Activated T-cell treated with anti-CD3 and anti-CD28 coated beads, Interleukin-2, amount 50 U/mL, for 72 hours (primary cell): Measurements from ENCODE around the gene TIFAB. TPM values are rescaled to one million over a fixed set of nuclear protein-coding genes. Genes with fewer than 3 reads are reported as not detected.
"Not testable (repeated sequence)": the region's sequence is repeated elsewhere in the genome, so short reads cannot be mapped to it uniquely, and the experiment has no call there.

ENCODE experiments used
- ATAC-seq, 2 donors: fragments of 150-1000 bp; cut with Tn5 transposase; replicated peaks in 1 of 2; 2 replicates each; pipeline ENCODE4 v1.10.0; 2021; ENCODE audit warnings: moderate library complexity in 2 of 2, mild to moderate bottlenecking in 1 of 2
- DNase-seq, 2 donors: peaks; one replicate each; pipeline ENCODE4 v3.0.0; 2021 to 2022; ENCODE audit warnings: mixed read lengths in 1 of 2
- H3K27ac Mint-ChIP-seq: one replicate; pipeline ENCODE4 v1.8.0; 2022; ENCODE audit warnings: mild to moderate bottlenecking, moderate library complexity, mixed read lengths
- H3K27me3 Mint-ChIP-seq: one replicate; pipeline ENCODE4 v1.8.0; 2022; ENCODE audit warnings: low read depth, mixed read lengths
- H3K36me3 Mint-ChIP-seq, 2 donors: one replicate each; pipeline ENCODE4 v1.8.0; 2022; ENCODE audit warnings: mixed read lengths in 2 of 2, mild to moderate bottlenecking in 1 of 2; ENCODE audit not compliant: insufficient read depth in 2 of 2
- H3K4me1 Mint-ChIP-seq: one replicate; pipeline ENCODE4 v1.8.0; 2022; ENCODE audit warnings: low read depth, mixed read lengths
- H3K4me3 Mint-ChIP-seq, 2 donors: one replicate each; pipeline ENCODE4 v1.8.0; 2022; ENCODE audit warnings: mild to moderate bottlenecking in 2 of 2, mixed read lengths in 2 of 2, moderate library complexity in 2 of 2
- H3K9me3 Mint-ChIP-seq, 2 donors: one replicate each; pipeline ENCODE4 v1.8.0; 2022; ENCODE audit warnings: mixed read lengths in 2 of 2
- total RNA-seq, 2 donors: library from RNA; stranded (reverse); gene quantifications; one replicate each; pipeline ENCODE4 v1.2.3, GENCODE V29; 2022

TIFAB gene, protein sequence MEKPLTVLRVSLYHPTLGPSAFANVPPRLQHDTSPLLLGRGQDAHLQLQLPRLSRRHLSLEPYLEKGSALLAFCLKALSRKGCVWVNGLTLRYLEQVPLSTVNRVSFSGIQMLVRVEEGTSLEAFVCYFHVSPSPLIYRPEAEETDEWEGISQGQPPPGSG
- total RNA-seq: not detected

GRCh38 chr5:135452321-135453030, at the start of gene TIFAB:
Gene TIFAB, minus strand, starts transcription at chr5:135452351. Its CDS starts 2,412 bp downstream, at chr5:135449939.
- peaks cover 4% of the 10 kb centered on the region for H3K27me3 Mint-ChIP-seq
- no peak for DNase-seq

DNA sequence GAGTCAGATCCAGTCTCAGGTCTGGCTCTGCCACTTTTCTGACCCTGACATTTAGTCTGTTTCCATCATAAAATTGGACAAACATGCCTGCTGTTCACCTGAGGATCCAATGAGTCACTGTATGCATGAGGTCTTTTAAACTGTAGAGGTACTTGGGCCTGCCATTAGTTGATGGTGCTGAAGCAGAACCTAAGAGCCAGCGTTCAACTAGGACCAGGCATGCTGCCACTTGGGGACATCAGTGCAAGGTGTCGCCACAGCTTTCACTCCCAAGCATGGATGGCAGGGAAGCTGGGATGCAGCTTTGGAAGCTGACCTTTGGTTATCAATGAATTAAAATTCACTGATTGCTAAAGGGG, 46.5 kb upstream of the TIFAB start:
- Mint-ChIP-seq H3K36me3 (no peaks in the 10 kb centered on the region), H3K9me3 (no peaks in the 10 kb centered on the region), H3K27ac (no peak overlapping the region), H3K4me1 (peaks cover 3% of the 10 kb centered on the region), H3K27me3 (peaks cover 67% of the 10 kb centered on the region), H3K4me3 (no peak overlapping the region)
- DNase-seq (no peak), ATAC-seq (no peak)

More at GRCh38 chr5:135452321-135453030, at the start of gene TIFAB:
- no peaks in the 10 kb centered on the region for H3K36me3 Mint-ChIP-seq
- no peak within 1 kb of the TSS for H3K27ac Mint-ChIP-seq
- no peaks in the 10 kb centered on the region for H3K9me3 Mint-ChIP-seq
- H3K4me1 Mint-ChIP-seq: peaks cover 4% of the 10 kb centered on the region
- no peak for ATAC-seq
- H3K4me3 Mint-ChIP-seq: no peak within 1 kb of the TSS

DNA sequence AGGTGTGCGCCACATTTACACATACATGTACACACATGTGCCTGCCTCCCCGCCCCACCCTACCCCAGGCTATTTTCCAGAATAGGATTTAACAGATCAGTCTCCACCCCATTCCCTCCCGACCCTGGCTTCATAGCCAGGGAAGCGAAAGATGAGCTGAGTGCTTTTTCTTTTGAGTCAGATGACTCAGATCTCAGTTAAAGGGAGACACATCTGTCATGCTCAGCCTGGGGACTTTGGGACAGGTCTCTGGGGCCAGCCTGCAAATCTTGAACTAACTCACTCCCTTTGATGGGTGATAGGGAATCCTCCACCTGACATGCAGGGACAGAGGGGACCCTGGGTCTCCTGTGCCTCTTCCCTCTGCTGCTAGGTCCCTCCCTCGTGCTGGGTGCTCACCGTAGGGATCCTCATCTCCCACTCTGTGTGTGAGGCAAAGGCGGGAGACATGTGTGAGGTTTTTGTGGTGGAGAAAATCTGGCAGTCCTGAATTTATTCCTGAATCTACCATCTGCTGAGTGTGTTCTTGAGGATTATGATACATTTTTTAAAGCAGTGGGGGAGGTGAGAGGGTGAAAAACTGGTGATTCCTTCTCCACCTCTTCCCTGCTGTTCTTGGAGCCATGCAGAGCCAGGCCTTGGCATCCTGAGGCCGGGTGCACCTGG, 46.0 kb upstream of the TIFAB start:
- Mint-ChIP-seq H3K4me1 (peaks cover 6% of the 10 kb centered on the region), H3K27me3 (peaks cover 67% of the 10 kb centered on the region), H3K27ac (no peak overlapping the region), H3K9me3 (no peaks in the 10 kb centered on the region), H3K4me3 (no peak overlapping the region), H3K36me3 (no peaks in the 10 kb centered on the region)
- DNase-seq (no peak), ATAC-seq (no peak)

DNA sequence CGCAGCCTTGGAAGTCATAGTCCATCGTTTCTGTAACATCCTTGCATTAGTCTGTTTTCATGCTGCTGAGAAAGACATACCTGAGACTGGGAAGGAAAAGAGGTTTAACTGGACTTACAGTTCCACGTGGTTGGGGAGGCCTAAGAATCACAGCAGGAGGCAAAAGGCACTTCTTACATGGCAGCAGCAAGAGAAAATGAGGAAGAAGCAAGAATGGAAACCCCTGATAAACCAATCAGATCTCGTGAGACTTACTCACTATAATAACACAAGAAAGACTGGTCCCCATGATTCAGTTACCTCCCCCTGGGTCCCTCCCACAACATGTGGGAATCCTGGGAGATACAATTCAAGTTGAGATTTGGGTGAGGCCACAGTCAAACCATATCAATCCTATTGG, 43.4 kb upstream of the TIFAB start:
- H3K4me3 Mint-ChIP-seq, ATAC-seq, H3K27ac Mint-ChIP-seq, H3K36me3 Mint-ChIP-seq, H3K4me1 Mint-ChIP-seq, DNase-seq, H3K9me3 Mint-ChIP-seq: not testable (repeated sequence)
- H3K27me3 Mint-ChIP-seq: peaks cover 66% of the 10 kb centered on the region

GRCh38 chr5:135494196-135494595, 42.0 kb upstream of the TIFAB start:
- ATAC-seq (no peak), DNase-seq (no peak)
- Mint-ChIP-seq H3K36me3 (no peaks in the 10 kb centered on the region), H3K27me3 (peaks cover 73% of the 10 kb centered on the region), H3K4me3 (no peak overlapping the region), H3K9me3 (no peaks in the 10 kb centered on the region), H3K4me1 (peaks cover 18% of the 10 kb centered on the region), H3K27ac (no peak overlapping the region)

- no peaks in the 10 kb centered on the region for H3K9me3 Mint-ChIP-seq
- H3K27me3 Mint-ChIP-seq: peaks cover 72% of the 10 kb centered on the region
- ATAC-seq (peak; percentile 68 to 75), DNase-seq (no peak)
- H3K4me1 Mint-ChIP-seq: peaks cover 18% of the 10 kb centered on the region
- no peak overlapping the region for H3K4me3 Mint-ChIP-seq
- H3K36me3 Mint-ChIP-seq: no peaks in the 10 kb centered on the region
- H3K27ac Mint-ChIP-seq: no peak overlapping the region
Observed at GRCh38 chr5:135493406-135494180, 41.4 kb upstream of the TIFAB start.

DNA sequence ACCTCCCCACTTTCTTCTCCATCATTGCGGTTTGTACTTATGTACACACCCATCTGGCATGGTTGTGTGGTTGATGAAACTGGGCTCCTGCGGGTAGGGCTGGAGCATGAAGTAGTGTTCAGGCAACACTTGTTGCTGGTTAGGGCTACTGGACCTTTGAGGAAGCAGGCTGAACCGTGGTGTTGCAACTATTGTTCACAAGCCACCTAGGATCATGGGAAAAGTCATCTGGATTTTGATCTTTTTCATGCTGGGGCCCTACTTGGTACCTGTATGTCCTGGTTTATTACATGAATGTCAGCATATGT, 40.1 kb upstream of the TIFAB start:
- H3K9me3 Mint-ChIP-seq: no peaks in the 10 kb centered on the region
- no peaks in the 10 kb centered on the region for H3K36me3 Mint-ChIP-seq
- H3K27me3 Mint-ChIP-seq: peaks cover 81% of the 10 kb centered on the region

DNA sequence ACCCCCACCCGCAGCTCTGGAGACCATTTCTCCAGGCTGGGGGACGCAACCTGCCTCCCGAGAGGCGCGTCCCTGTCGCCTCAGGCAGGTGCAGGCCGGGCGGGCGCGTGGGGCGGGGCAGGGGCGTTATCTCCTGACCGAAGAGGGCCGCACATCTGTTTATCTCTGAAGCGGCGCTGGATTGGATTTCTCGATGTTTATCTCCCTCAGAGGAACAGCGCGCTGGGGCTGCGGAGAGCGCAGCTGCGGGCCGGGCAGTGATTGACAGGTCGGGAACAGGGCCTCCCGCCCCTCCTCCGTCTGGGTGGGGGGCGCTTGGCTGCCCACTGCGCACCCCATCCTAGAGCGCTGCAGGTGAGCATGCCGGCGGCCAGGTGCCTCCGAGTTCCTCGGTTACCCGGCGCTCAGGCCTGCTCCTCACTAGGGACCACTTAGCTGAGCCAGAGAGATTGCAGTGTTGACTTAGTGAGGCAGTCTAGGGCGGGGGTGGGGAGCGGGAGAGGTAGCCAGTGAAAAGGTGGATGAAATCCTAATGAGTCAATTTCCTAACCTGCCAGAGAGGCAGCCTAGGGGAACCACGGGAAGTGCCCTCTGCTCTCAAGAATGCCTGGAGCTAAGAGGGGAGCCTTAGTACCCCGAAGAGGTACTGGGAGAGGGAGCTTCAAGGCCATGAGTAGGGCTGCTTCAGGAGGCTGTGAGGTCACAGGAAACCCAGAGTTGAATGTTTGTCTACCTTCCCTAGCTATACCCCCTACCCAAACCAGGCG, 39.6 kb upstream of the TIFAB start:
- H3K27ac Mint-ChIP-seq: no peak overlapping the region
- DNase-seq (no peak), ATAC-seq (no peak)
- H3K9me3 Mint-ChIP-seq: no peaks in the 10 kb centered on the region
- H3K27me3 Mint-ChIP-seq: peaks cover 82% of the 10 kb centered on the region
- peak overlapping the region in 1 of 2 donors; percentile 15 for H3K4me3 Mint-ChIP-seq
- no peaks in the 10 kb centered on the region for H3K36me3 Mint-ChIP-seq
- H3K4me1 Mint-ChIP-seq: peaks cover 18% of the 10 kb centered on the region

More for the DNA sequence above, 40.1 kb upstream of the TIFAB start:
- H3K4me1 Mint-ChIP-seq: peaks cover 18% of the 10 kb centered on the region
- H3K27ac Mint-ChIP-seq: no peak overlapping the region
- ATAC-seq: no peak
- no peak for DNase-seq
- no peak overlapping the region for H3K4me3 Mint-ChIP-seq

- DNase-seq: no peak
- no peak for ATAC-seq
- Mint-ChIP-seq H3K27me3 (peaks cover 82% of the 10 kb centered on the region), H3K36me3 (no peaks in the 10 kb centered on the region), H3K9me3 (no peaks in the 10 kb centered on the region), H3K4me1 (peaks cover 18% of the 10 kb centered on the region), H3K27ac (no peak overlapping the region), H3K4me3 (peak overlapping the region in 1 of 2 donors; percentile 15)
Observed at GRCh38 chr5:135491038-135491551, 38.9 kb upstream of the TIFAB start.

- H3K36me3 Mint-ChIP-seq: no peaks in the 10 kb centered on the region
- peaks cover 76% of the 10 kb centered on the region for H3K27me3 Mint-ChIP-seq
- H3K27ac Mint-ChIP-seq: no peak overlapping the region
- DNase-seq (no peak), ATAC-seq (peak in 1 of 2 donors; percentile 37)
- H3K4me1 Mint-ChIP-seq: peaks cover 18% of the 10 kb centered on the region
- H3K4me3 Mint-ChIP-seq: no peak overlapping the region
- no peaks in the 10 kb centered on the region for H3K9me3 Mint-ChIP-seq
Observed at GRCh38 chr5:135490245-135491037, 38.3 kb upstream of the TIFAB start.

- H3K4me3 Mint-ChIP-seq: peak overlapping the region; percentile 58 to 64
- DNase-seq: no peak
- peaks cover 18% of the 10 kb centered on the region for H3K4me1 Mint-ChIP-seq
- no peak overlapping the region for H3K27ac Mint-ChIP-seq
- no peaks in the 10 kb centered on the region for H3K36me3 Mint-ChIP-seq
- no peak for ATAC-seq
- H3K27me3 Mint-ChIP-seq: peaks cover 69% of the 10 kb centered on the region
- no peaks in the 10 kb centered on the region for H3K9me3 Mint-ChIP-seq
Observed at GRCh38 chr5:135489466-135490244, 37.5 kb upstream of the TIFAB start.
